ENCODE data around the gene RAB26.

The RAB26 gene

DNA sequence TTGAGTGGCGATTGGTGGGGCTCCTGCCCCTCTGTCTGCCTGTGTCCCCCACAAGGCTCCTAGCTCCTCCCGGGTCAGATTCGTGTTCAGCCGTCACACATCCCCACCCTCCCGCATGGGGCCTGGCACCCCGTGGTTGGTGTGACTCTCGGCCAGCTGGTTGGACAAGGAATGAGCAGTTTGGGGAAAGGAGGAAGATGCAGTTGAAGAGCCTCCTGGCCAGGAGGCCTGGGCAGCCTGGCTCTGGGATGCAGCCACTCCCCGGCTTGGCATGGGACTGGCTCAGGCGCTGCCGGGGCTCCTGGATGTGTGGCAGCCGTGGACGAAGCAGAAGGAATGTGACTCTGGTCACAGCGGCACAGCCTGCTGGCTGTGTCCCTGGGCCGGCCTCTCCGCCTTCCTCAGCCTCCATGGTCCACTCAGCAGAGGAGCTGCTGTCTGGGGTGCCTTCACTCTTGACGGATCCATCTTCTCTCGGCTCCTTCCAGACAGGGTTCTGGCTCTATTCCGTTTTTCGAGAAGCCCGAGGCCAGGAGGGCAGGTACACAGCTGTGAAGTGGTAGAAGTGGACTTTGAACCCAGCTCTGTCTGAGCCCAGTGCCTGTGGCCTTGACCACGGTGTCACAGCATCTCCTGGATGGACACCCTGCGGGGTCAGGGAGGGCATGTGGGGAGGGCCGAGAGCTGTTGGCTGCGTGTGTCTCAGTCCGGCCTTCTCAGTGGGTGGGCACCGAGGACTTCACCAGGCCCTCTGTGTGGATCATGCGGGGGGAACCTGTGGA is 9.2 kb downstream of the RAB26 start:
- ATAC-seq: no peak
- TF ChIP-seq OSR1 (CRISPR knock-in tag; IDR thresholded peaks at IDR 0.05) (no peak), ZNF565 (CRISPR knock-in tag; conservative IDR thresholded peaks at IDR 0.05; ENCODE audit: low read depth) (no peak), TCF4 (CRISPR knock-in tag; IDR thresholded peaks at IDR 0.05; ENCODE audit: borderline replicate concordance) (no peak), ARNTL (CRISPR knock-in tag; IDR thresholded peaks at IDR 0.05; ENCODE audit: borderline replicate concordance, low read depth) (no peak), BACH2 (CRISPR knock-in tag; IDR thresholded peaks at IDR 0.05; ENCODE audit: borderline replicate concordance) (no peak)

DNA sequence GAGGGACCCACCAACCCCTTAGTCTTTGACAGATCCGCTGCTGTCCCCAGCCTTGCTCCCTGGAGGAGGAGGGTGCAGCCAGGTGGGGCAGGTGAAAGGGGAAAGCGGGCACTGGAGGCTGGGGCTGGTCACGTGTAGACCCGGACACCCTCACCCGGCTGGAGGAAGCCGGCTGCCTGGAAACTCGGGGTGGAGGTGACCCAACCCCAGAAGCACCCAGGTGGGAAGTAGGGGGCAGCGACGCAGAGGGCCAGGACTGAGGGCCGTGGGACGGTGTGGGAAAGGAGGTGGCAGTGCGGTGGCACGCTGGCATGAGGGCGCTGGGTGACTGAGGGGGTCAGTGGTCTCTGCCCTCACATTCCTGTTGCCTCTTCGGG is 9.8 kb downstream of the RAB26 start:
- ATAC-seq: no peak
- TF ChIP-seq PPARA (CRISPR knock-in tag; IDR thresholded peaks at IDR 0.05; ENCODE audit: borderline replicate concordance): no peak
- TF ChIP-seq ISL1 (CRISPR knock-in tag; IDR thresholded peaks at IDR 0.05): no peak
- TF ChIP-seq GLIS3 (CRISPR knock-in tag; IDR thresholded peaks at IDR 0.05): no peak
- no peak for TF ChIP-seq ZNF70 (CRISPR knock-in tag; IDR thresholded peaks at IDR 0.05)
- TF ChIP-seq, protein P1, sequence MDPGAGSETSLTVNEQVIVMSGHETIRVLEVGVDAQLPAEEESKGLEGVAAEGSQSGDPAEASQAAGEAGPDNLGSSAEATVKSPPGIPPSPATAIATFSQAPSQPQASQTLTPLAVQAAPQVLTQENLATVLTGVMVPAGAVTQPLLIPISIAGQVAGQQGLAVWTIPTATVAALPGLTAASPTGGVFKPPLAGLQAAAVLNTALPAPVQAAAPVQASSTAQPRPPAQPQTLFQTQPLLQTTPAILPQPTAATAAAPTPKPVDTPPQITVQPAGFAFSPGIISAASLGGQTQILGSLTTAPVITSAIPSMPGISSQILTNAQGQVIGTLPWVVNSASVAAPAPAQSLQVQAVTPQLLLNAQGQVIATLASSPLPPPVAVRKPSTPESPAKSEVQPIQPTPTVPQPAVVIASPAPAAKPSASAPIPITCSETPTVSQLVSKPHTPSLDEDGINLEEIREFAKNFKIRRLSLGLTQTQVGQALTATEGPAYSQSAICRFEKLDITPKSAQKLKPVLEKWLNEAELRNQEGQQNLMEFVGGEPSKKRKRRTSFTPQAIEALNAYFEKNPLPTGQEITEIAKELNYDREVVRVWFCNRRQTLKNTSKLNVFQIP (CRISPR knock-in tag; IDR thresholded peaks at IDR 0.05; ENCODE audit: borderline replicate concordance, low read depth): no peak
- TF ChIP-seq, protein P2, sequence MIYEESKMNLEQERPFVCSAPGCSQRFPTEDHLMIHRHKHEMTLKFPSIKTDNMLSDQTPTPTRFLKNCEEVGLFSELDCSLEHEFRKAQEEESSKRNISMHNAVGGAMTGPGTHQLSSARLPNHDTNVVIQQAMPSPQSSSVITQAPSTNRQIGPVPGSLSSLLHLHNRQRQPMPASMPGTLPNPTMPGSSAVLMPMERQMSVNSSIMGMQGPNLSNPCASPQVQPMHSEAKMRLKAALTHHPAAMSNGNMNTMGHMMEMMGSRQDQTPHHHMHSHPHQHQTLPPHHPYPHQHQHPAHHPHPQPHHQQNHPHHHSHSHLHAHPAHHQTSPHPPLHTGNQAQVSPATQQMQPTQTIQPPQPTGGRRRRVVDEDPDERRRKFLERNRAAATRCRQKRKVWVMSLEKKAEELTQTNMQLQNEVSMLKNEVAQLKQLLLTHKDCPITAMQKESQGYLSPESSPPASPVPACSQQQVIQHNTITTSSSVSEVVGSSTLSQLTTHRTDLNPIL (CRISPR knock-in tag; IDR thresholded peaks at IDR 0.05; ENCODE audit: low read depth): no peak
- TF ChIP-seq ARNTL (CRISPR knock-in tag; IDR thresholded peaks at IDR 0.05; ENCODE audit: borderline replicate concordance, low read depth): no peak
- no peak for TF ChIP-seq ZNF8 (CRISPR knock-in tag; IDR thresholded peaks at IDR 0.05)
- TF ChIP-seq BACH2 (CRISPR knock-in tag; IDR thresholded peaks at IDR 0.05; ENCODE audit: borderline replicate concordance): no peak
- TF ChIP-seq ZFP30 (CRISPR knock-in tag; IDR thresholded peaks at IDR 0.05): no peak
- TF ChIP-seq ESRRG (CRISPR knock-in tag; IDR thresholded peaks at IDR 0.05): no peak
- TF ChIP-seq CSDC2 (CRISPR knock-in tag; IDR thresholded peaks at IDR 0.05): no peak
- TF ChIP-seq ZFP3 (CRISPR knock-in tag; IDR thresholded peaks at IDR 0.05): no peak

DNA sequence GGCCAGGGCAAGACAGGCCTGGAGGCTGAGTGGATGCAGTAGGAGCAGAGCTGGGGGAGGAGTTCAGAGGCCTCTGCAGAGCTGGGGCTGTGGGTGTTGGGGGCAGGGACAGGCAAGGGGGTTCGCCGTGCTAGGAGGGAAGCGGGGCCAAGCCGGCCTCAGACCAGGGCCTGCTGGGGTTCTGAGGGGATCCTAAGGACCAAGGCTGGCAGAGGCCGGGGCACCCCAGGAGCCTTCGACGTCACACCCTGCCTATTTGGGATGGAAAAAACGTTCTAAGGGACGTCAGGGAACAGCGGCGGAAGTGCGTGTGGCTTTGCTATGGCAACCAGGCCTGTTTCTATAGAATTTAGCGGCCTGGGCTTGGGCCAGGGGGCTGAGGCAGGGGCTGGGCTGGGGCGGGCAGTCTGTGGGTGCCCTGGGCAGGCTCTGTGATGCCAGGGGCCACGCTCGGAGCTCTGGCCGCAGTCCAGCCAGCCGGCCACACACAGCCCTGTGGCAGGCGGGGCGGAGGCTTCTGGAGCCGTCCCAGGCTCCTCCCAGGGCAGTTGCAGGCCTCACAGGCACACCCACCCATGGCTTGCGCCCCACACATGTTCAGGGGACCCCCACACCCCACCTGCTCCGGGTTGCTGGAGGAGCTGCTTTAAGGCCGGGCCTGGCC is 10.9 kb downstream of the RAB26 start:
- TF ChIP-seq ZFP30 (CRISPR knock-in tag; IDR thresholded peaks at IDR 0.05) (no peak), ESRRG (CRISPR knock-in tag; IDR thresholded peaks at IDR 0.05) (no peak), ZC3H10 (CRISPR knock-in tag; IDR thresholded peaks at IDR 0.05) (no peak), ZNF70 (CRISPR knock-in tag; IDR thresholded peaks at IDR 0.05) (no peak), ZNF8 (CRISPR knock-in tag; IDR thresholded peaks at IDR 0.05) (no peak), GLIS3 (CRISPR knock-in tag; IDR thresholded peaks at IDR 0.05) (no peak), OSR1 (CRISPR knock-in tag; IDR thresholded peaks at IDR 0.05) (no peak), ISL1 (CRISPR knock-in tag; IDR thresholded peaks at IDR 0.05) (no peak)
- TF ChIP-seq, protein P3, sequence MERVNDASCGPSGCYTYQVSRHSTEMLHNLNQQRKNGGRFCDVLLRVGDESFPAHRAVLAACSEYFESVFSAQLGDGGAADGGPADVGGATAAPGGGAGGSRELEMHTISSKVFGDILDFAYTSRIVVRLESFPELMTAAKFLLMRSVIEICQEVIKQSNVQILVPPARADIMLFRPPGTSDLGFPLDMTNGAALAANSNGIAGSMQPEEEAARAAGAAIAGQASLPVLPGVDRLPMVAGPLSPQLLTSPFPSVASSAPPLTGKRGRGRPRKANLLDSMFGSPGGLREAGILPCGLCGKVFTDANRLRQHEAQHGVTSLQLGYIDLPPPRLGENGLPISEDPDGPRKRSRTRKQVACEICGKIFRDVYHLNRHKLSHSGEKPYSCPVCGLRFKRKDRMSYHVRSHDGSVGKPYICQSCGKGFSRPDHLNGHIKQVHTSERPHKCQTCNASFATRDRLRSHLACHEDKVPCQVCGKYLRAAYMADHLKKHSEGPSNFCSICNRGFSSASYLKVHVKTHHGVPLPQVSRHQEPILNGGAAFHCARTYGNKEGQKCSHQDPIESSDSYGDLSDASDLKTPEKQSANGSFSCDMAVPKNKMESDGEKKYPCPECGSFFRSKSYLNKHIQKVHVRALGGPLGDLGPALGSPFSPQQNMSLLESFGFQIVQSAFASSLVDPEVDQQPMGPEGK (CRISPR knock-in tag; IDR thresholded peaks at IDR 0.05; ENCODE audit: borderline replicate concordance): no peak
- no peak for ATAC-seq

DNA sequence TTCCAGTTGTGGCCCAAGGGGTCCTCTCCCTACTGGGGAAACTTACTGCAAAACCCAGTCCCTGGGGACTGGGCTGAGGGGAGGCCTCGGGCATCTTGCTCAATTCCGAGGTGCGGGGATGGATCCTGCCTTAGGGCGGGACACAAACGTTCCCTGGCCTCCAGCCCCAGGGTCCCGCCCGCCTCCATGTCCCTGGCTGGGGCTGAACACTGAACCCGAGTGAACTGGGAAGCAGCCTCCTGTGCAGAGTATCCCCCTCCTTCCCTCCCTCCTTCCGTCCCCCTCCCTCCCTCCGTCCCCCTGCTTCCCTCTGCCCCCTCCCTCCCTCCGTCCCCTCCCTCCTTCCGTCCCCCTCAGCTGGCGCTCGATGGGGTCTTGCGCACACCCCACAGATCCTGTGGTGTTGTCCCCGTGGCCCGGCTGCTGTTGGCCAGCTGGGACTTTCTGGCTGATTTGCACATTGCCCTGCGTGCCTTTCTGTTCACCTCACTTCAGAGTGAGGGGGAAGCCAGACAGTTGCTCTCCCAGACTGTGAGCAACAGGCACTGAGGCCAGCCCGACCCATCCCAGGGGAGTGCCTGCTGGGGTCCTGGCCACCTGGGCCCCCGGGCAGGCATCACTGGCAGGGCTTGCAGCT is 12.6 kb downstream of the RAB26 start:
- TF ChIP-seq ESRRG (CRISPR knock-in tag; IDR thresholded peaks at IDR 0.05): no peak
- TF ChIP-seq ZFP3 (CRISPR knock-in tag; IDR thresholded peaks at IDR 0.05): no peak
- no peak for TF ChIP-seq ZNF70 (CRISPR knock-in tag; IDR thresholded peaks at IDR 0.05)
- no peak for TF ChIP-seq BACH2 (CRISPR knock-in tag; IDR thresholded peaks at IDR 0.05; ENCODE audit: borderline replicate concordance)
- no peak for TF ChIP-seq TOX (CRISPR knock-in tag; IDR thresholded peaks at IDR 0.05; ENCODE audit: borderline replicate concordance)
- TF ChIP-seq ZC3H10 (CRISPR knock-in tag; IDR thresholded peaks at IDR 0.05): no peak
- no peak for TF ChIP-seq TCF4 (CRISPR knock-in tag; IDR thresholded peaks at IDR 0.05; ENCODE audit: borderline replicate concordance)
- no peak for TF ChIP-seq CSDC2 (CRISPR knock-in tag; IDR thresholded peaks at IDR 0.05)
- TF ChIP-seq, protein P3 (CRISPR knock-in tag; IDR thresholded peaks at IDR 0.05; ENCODE audit: borderline replicate concordance): no peak
- no peak for ATAC-seq

Measured in SK-N-SH treated with all-trans-retinoic acid at 6 μM for 48 hours (cell line).